ENCODE results near the gene FOXE1. TPM values are rescaled to one million over a fixed set of nuclear protein-coding genes. Genes with fewer than 3 reads are reported as not detected.

FOXE1 gene
- total RNA-seq, 1 donor from 2014 or later, result 0.45 TPM

DNA sequence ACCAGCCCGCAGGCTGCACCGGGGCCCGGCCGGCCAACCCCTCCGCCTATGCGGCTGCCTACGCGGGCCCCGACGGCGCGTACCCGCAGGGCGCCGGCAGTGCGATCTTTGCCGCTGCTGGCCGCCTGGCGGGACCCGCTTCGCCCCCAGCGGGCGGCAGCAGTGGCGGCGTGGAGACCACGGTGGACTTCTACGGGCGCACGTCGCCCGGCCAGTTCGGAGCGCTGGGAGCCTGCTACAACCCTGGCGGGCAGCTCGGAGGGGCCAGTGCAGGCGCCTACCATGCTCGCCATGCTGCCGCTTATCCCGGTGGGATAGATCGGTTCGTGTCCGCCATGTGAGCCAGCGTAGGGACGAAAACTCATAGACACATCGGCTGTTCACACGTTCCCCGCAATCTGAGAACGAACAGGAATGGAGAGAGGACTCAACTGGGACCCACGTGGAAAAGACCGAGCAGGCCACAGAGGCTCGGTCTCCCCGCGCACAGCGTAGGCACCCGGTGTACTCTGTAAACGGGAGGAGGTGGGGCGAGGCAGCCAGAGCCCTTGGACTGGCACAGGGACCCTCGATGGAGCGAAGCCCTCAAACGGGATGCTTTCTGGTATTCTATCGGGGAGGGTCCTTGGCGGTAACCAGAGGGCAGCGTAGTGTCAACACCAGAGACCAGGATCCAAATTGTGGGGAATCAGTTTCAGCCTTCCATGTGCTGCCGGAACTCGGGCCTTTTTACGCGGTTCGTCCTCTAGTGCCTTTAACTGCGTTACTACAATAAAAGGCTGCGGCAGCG lies 1.9 kb downstream of the FOXE1 start:
- no peak for FAIRE-seq
- Mint-ChIP-seq H3K4me1 (ENCODE audit: low read depth, unreplicated experiment) (peaks cover 3% of the 10 kb centered on the region), H3K27me3 (ENCODE audit: low read depth, unreplicated experiment) (peaks cover 81% of the 10 kb centered on the region), H3K27ac (ENCODE audit: unreplicated experiment) (no peak overlapping the region), H3K4me3 (ENCODE audit: unreplicated experiment) (no peak overlapping the region), H3K36me3 (ENCODE audit: low read depth, unreplicated experiment) (no peaks in the 10 kb centered on the region), H3K9me3 (ENCODE audit: unreplicated experiment) (peaks cover 11% of the 10 kb centered on the region)
- no peak overlapping the region for H3K27ac ChIP-seq (ENCODE audit: low read depth, low read length)
- no peak overlapping the region for H3K4me2 ChIP-seq (ENCODE audit: low read length)
- H4K20me1 ChIP-seq (ENCODE audit: insufficient read depth, low read length), result peaks cover 10% of the 10 kb centered on the region
- H3K36me3 ChIP-seq (ENCODE audit: insufficient read depth, low read length), result no peaks in the 10 kb centered on the region
- peaks cover 93% of the 10 kb centered on the region for H3K27me3 ChIP-seq (ENCODE audit: insufficient read depth, low read length)
- peaks cover 4% of the 10 kb centered on the region for H3K4me1 ChIP-seq (ENCODE audit: insufficient read depth, low read length)
- no peak for DNase-seq (ENCODE audit: low read depth)
- no peak overlapping the region for H3K9ac ChIP-seq (ENCODE audit: low read length)
- peaks cover 7% of the 10 kb centered on the region for H3K9me3 ChIP-seq (ENCODE audit: insufficient read depth, low read depth, low read length)
- H2AFZ ChIP-seq (ENCODE audit: low read depth, low read length), result peak overlapping the region; percentile 34
- peak; percentile 96 for TF ChIP-seq EZH2 (IDR thresholded peaks at IDR 0.05; ENCODE audit: insufficient read depth, low read length)
- TF ChIP-seq, protein P1, sequence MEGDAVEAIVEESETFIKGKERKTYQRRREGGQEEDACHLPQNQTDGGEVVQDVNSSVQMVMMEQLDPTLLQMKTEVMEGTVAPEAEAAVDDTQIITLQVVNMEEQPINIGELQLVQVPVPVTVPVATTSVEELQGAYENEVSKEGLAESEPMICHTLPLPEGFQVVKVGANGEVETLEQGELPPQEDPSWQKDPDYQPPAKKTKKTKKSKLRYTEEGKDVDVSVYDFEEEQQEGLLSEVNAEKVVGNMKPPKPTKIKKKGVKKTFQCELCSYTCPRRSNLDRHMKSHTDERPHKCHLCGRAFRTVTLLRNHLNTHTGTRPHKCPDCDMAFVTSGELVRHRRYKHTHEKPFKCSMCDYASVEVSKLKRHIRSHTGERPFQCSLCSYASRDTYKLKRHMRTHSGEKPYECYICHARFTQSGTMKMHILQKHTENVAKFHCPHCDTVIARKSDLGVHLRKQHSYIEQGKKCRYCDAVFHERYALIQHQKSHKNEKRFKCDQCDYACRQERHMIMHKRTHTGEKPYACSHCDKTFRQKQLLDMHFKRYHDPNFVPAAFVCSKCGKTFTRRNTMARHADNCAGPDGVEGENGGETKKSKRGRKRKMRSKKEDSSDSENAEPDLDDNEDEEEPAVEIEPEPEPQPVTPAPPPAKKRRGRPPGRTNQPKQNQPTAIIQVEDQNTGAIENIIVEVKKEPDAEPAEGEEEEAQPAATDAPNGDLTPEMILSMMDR (IDR thresholded peaks at IDR 0.05; ENCODE audit: insufficient read depth, low read depth, low read length), result no peak
- H3K79me2 ChIP-seq (ENCODE audit: insufficient read depth, low read length), result no peaks in the 10 kb centered on the region
- no peak overlapping the region for H3K4me3 ChIP-seq (ENCODE audit: insufficient read depth, low read depth, low read length)

DNA sequence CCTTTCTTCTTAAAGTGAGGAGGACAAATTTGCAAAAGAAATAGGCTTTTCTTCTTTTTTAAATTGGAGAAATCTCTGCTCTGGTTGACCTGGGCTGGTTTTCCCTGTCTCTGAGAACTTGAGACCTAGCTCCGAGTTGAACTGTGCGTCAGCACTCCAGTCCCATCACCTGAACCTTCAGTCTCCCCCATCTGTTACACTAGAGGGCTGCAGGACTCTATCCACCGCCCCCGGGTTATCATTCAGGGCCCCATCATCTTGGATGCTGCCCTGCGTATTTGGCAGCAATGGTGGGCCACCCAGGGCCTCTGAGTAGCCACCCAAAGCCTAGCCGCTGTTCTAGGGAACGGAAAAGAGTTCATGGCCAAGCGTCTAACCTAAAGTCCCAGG lies 2.5 kb downstream of the FOXE1 start:
- no peak overlapping the region for H3K27ac ChIP-seq (ENCODE audit: low read depth, low read length)
- DNase-seq (ENCODE audit: low read depth) (no peak), FAIRE-seq (no peak)
- TF ChIP-seq, protein P1 (IDR thresholded peaks at IDR 0.05; ENCODE audit: insufficient read depth, low read depth, low read length), result no peak
- TF ChIP-seq EZH2 (IDR thresholded peaks at IDR 0.05; ENCODE audit: insufficient read depth, low read length), result no peak
- Mint-ChIP-seq H3K4me1 (ENCODE audit: low read depth, unreplicated experiment) (peaks cover 3% of the 10 kb centered on the region), H3K27me3 (ENCODE audit: low read depth, unreplicated experiment) (peaks cover 81% of the 10 kb centered on the region), H3K27ac (ENCODE audit: unreplicated experiment) (no peak overlapping the region), H3K9me3 (ENCODE audit: unreplicated experiment) (peaks cover 15% of the 10 kb centered on the region), H3K4me3 (ENCODE audit: unreplicated experiment) (no peak overlapping the region), H3K36me3 (ENCODE audit: low read depth, unreplicated experiment) (no peaks in the 10 kb centered on the region)
- H3K36me3 ChIP-seq (ENCODE audit: insufficient read depth, low read length), result no peaks in the 10 kb centered on the region
- H3K4me1 ChIP-seq (ENCODE audit: insufficient read depth, low read length), result peaks cover 4% of the 10 kb centered on the region
- H3K4me2 ChIP-seq (ENCODE audit: low read length), result no peak overlapping the region
- H3K9me3 ChIP-seq (ENCODE audit: insufficient read depth, low read depth, low read length), result peaks cover 7% of the 10 kb centered on the region
- no peak overlapping the region for H3K4me3 ChIP-seq (ENCODE audit: insufficient read depth, low read depth, low read length)
- H3K79me2 ChIP-seq (ENCODE audit: insufficient read depth, low read length), result no peaks in the 10 kb centered on the region
- H4K20me1 ChIP-seq (ENCODE audit: insufficient read depth, low read length), result peaks cover 10% of the 10 kb centered on the region
- no peak overlapping the region for H3K9ac ChIP-seq (ENCODE audit: low read length)
- H3K27me3 ChIP-seq (ENCODE audit: insufficient read depth, low read length), result peaks cover 93% of the 10 kb centered on the region
- H2AFZ ChIP-seq (ENCODE audit: low read depth, low read length), result no peak overlapping the region

DNA sequence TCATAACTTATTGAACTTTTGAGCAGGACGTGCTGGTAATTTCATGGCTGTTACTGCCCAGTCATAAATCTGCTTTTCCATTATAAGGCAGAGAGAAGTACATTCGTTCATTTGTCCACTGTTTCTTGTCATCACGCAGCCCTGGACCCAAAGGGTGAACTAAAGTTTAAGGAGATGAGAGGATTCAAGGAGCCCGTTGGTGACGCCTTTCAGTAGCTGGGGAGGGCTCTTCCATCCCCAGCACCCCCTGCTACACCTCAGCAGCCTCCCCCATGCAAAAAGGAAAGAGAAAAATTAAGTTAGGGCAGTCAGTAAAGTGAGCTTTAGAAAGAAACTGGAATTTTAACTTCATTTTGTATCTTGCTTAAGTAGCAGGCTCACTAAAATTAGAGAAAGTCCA lies 2.9 kb downstream of the FOXE1 start:
- TF ChIP-seq EZH2 (IDR thresholded peaks at IDR 0.05; ENCODE audit: insufficient read depth, low read length), result no peak
- TF ChIP-seq, protein P1 (IDR thresholded peaks at IDR 0.05; ENCODE audit: insufficient read depth, low read depth, low read length), result no peak
- H3K27ac Mint-ChIP-seq (ENCODE audit: unreplicated experiment), result no peak overlapping the region
- H3K4me2 ChIP-seq (ENCODE audit: low read length), result no peak overlapping the region
- no peak overlapping the region for H3K4me3 Mint-ChIP-seq (ENCODE audit: unreplicated experiment)
- peaks cover 81% of the 10 kb centered on the region for H3K27me3 Mint-ChIP-seq (ENCODE audit: low read depth, unreplicated experiment)
- H3K4me1 ChIP-seq (ENCODE audit: insufficient read depth, low read length), result peaks cover 4% of the 10 kb centered on the region
- H4K20me1 ChIP-seq (ENCODE audit: insufficient read depth, low read length), result peaks cover 10% of the 10 kb centered on the region
- no peaks in the 10 kb centered on the region for H3K79me2 ChIP-seq (ENCODE audit: insufficient read depth, low read length)
- no peak overlapping the region for H3K9ac ChIP-seq (ENCODE audit: low read length)
- H3K4me3 ChIP-seq (ENCODE audit: insufficient read depth, low read depth, low read length), result no peak overlapping the region
- H3K9me3 Mint-ChIP-seq (ENCODE audit: unreplicated experiment), result peaks cover 16% of the 10 kb centered on the region
- H3K4me1 Mint-ChIP-seq (ENCODE audit: low read depth, unreplicated experiment), result peaks cover 3% of the 10 kb centered on the region
- H3K27ac ChIP-seq (ENCODE audit: low read depth, low read length), result no peak overlapping the region
- H2AFZ ChIP-seq (ENCODE audit: low read depth, low read length), result no peak overlapping the region
- no peak for FAIRE-seq
- H3K36me3 Mint-ChIP-seq (ENCODE audit: low read depth, unreplicated experiment), result no peaks in the 10 kb centered on the region
- peaks cover 7% of the 10 kb centered on the region for H3K9me3 ChIP-seq (ENCODE audit: insufficient read depth, low read depth, low read length)
- peaks cover 93% of the 10 kb centered on the region for H3K27me3 ChIP-seq (ENCODE audit: insufficient read depth, low read length)
- no peaks in the 10 kb centered on the region for H3K36me3 ChIP-seq (ENCODE audit: insufficient read depth, low read length)
- DNase-seq (ENCODE audit: low read depth), result no peak
